Stimulated activated CD8-positive, alpha-beta memory T cell treated with anti-CD3 and anti-CD28 coated beads, Interleukin-12 subunit alpha, Interleukin-12 subunit beta, amount 100 ng/mL, for 24 hours (primary cell): ENCODE data around the gene NUP88.
A peak's percentile ranks its signal among the peaks of the same experiment; 100 is the strongest.

Experiments
- DNase-seq: peaks from one replicate; pipeline ENCODE4 v3.0.0-alpha.2; 2020; ENCODE audit errors: extremely low read depth

Gene NUP88

GRCh38 chr17:5419959-5420653 is 644 bp upstream of the NUP88 start, which contains the start of gene RPAIN:
TSS of gene RPAIN (plus strand) at chr17:5420182. CDS start at chr17:5420211, 29 bp downstream.
- peak; percentile 63 for DNase-seq

DNA sequence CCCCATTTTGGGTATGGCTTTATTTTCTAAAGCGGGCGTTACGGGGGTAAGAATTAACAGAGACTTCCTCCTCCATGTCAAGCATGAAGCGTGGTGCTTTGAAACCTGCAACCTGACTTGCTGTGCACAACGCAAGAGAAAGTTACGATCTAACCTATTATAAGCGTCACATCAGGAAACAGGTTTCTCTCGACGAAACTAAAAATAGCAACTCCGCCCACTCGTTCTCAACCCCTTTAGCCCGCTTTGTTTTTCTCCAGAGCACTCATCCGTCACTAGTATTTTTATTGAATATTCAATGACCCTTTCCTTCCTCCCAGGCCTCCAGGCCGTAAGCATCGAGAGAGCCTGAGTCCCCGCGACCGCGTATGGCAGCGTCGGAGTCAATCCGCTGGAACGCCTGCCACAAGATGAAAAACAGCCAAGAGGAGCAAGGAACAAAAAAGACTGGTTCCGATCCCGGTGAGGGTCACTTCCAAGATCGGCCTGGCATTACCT is 555 bp downstream of the NUP88 start:
- DNase-seq, result peak; percentile 45

- no peak for DNase-seq
Observed at GRCh38 chr17:5416901-5417300, 2.6 kb downstream of the NUP88 start.

DNA sequence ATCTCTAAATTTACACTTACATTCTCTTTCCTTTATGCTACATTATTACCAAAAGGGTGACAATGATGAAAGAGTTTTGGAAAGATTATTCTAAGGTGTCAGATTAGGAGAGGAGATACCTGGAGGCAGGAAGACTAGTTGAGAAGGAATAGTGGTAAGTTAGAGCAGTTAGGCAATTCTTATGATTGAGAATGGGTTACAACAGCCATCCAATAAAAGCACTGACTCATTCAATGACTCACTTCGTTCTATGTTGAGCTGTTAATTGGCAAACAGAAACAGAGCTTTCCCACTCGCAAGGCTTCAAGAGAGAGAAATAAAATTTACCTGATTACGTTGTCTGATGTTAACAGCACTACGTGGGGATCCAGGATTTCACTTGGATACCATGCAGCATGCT is 5.8 kb downstream of the NUP88 start:
- no peak for DNase-seq

GRCh38 chr17:5410594-5411272 is 8.7 kb downstream of the NUP88 start:
- DNase-seq, result no peak

GRCh38 chr17:5408186-5408585 is 11.3 kb downstream of the NUP88 start:
- no peak for DNase-seq

GRCh38 chr17:5405400-5405799 is 14.1 kb downstream of the NUP88 start:
- DNase-seq, result no peak

GRCh38 chr17:5399767-5400166 is 19.7 kb downstream of the NUP88 start:
- no peak for DNase-seq

DNA sequence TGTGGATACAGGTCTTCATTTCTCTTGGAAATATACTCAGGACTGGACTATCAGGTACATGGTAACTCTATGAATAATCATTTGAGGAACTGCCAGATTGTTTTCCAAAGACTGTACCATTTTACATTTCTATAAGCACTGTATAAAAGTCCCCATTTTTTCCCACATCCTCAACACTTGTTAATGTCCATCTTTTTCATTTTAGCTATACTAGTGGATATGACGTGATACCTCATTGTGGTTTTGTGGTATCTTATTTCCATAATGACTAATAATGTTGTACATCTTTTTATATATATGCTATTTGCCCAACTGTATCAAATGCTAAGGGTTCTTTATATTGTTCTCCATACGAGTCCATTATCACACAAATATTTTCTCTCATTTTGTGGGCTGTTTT is 22.9 kb downstream of the NUP88 start:
- no peak for DNase-seq

DNA sequence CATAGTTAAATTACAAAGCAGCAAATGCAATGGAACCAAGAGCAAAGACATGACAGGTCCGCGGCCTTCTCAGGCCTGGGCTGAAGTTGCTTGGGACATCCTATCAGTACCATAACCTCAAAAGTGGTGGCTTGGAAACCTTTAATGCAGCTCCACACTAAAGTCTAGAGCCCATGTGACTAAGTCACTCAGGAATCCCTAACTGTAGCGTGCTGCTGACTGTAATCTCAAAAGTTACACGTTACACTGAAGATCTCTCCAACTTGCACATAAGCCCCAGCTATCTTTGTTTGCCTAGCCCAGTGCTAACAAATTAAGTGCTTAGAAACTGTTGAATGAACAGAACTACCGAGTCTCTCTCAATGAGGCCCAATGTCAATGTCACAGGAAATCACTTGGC is 27.8 kb downstream of the NUP88 start:
- no peak for DNase-seq

DNA sequence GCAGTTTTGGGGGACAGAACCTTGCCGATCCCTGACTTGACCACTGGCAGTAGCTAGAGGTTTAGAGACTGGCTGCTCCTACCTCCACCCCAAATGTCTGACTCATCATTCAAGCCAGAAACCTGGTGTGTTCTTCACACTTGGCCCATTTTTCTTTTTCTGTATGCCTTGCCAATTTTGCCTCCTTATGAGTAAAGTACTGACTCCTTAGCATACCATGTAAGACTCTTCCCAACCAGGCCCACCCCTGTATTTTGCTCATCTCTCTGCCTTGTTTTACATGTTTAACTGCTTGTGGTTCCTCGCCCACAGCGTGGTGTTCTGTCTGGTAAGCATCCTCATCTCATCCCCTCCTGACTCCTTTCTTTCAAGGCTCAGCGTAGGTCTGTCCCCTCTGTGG is 37.9 kb downstream of the NUP88 start:
- DNase-seq, result no peak

GRCh38 chr17:5380491-5381135 is 38.8 kb downstream of the NUP88 start:
- no peak for DNase-seq

DNA sequence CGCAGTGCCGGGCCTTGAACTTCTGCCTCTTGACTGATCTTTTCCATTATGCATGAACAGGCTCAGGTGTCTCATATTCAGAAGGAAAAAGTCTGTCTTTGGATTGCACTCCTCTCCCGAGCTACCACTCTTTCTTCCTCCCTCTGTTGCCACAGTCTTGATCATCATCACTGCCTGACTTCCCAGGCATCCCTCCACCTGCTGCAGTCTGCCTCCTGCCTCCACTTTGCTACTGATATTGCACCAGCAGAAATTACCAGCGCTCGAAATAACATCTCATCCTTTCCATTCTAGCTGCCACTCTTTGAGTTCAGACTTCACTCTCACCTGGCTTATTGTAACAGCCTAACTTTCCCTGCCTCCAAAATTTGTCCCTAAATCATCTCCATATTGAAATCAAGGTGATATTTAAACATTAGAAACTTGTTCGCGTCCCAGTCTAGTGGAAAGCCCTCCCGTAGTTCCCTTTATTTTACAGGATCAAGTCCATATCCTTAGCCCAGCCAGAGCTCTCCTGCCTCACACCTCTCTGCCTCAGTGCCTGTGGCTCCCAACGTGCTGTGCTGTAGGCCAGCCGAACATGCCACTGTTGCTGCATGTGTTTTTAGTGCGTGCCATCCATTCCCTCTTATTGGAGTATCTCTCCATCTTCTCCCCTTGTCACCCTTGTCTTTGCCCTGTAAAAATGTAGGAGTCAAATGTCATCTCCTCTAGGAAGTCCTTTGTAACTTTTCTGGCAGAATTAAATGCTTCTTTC is 39.9 kb downstream of the NUP88 start:
- no peak for DNase-seq

- no peak for DNase-seq
Observed at GRCh38 chr17:5378566-5379207, 40.8 kb downstream of the NUP88 start.

GRCh38 chr17:5373112-5373511 is 46.4 kb downstream of the NUP88 start:
- no peak for DNase-seq

DNA sequence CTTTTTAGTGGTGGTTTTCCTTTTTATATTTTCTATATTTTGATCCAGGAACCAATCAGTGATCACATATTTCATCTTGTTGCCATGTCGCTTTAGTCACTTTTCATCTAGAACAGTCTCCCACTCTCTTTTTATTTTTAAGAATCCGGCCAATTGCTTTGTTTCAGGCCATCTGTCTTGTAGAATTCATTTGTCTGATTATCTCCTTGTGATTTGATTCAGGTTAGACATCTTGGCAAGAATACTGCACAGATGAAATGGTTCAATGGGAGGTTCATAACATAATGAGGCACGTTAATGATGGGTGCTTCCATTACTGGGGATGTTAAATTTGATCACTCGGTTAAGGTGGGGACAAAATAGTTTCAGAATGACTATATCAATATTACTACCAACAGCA is 49.1 kb downstream of the NUP88 start:
- no peak for DNase-seq

GRCh38 chr17:5365831-5366230 is 53.6 kb downstream of the NUP88 start:
- DNase-seq, result no peak

DNA sequence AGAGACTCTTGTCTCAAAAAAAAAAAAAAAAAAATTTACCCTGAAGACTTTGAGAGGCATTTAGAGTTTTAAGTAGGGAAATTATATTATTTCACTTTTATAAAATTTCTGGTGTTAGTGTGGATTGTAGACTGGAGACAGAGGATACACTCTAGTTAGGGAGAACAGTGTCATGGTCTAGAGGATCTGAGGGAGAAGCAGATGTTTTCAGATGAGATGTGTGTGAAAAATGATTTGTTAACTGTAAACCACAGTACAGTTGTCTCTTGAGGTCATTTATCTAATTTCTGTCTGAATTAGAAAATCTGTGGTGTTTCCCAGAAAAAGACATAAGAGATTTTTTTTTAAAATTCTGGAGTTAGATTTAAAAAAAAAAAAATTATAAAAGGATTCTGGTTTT is 54.8 kb downstream of the NUP88 start:
- DNase-seq, result no peak

- no peak for DNase-seq
Observed at GRCh38 chr17:5364156-5364555, 55.3 kb downstream of the NUP88 start.

- no peak for DNase-seq
Observed at GRCh38 chr17:5362162-5362811, 57.2 kb downstream of the NUP88 start.

DNA sequence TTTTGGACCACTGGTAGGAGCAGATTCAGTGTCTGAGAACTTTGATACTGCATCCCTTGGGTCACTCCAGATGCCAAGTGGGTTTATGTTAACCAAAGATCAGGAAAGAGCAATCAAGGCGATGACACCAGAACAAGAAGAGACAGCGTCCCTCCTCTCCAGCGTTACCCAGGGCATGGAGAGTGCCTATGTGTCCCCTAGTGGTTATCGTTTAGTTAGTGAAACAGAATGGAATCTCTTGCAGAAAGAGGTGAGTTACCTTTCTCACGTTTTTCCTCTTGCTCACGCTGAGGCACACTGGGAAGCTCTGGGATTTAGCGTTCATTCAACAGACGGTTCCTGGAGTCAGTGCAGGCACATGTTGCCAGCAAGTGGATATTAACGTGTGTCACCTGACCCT is 58.0 kb downstream of the NUP88 start:
- no peak for DNase-seq
